Activated CD8-positive, alpha-beta T cell treated with anti-CD3 and anti-CD28 coated beads, Interleukin-2, amount 10 ng/mL, durations not matched to agents 7 days and 5 days (primary cell): Measurements from ENCODE around the gene DPYD. TPM values are rescaled to one million over a fixed set of nuclear protein-coding genes. Genes with fewer than 3 reads are reported as not detected.

Experiments used
- ATAC-seq: fragments of 150-1000 bp; cut with Tn5 transposase; one replicate; pipeline ENCODE4 v1.10.0; 2021; ENCODE audit warnings: moderate library complexity
- CTCF ChIA-PET: fragments of 350-600 bp; sonication (Branson Sonifier 250); formaldehyde crosslinking; loops from one replicate; lab custom pipeline; 2021; ENCODE audit warnings: antibody characterized with exemption; lab: Charles Lee
- POLR2A ChIA-PET: fragments of 350-600 bp; sonication (Branson Sonifier 250); formaldehyde crosslinking; loops from one replicate; lab custom pipeline; 2021; ENCODE audit warnings: antibody characterized with exemption; lab: Charles Lee
- DNase-seq: peaks from one replicate; pipeline ENCODE4 v3.0.0-alpha.2; 2020
- H3K27ac Mint-ChIP-seq: one replicate; pipeline ENCODE4 v1.8.0; 2021; ENCODE audit warnings: mild to moderate bottlenecking, mixed read lengths
- H3K27me3 Mint-ChIP-seq: one replicate; pipeline ENCODE4 v1.8.0; 2021; ENCODE audit warnings: low read depth, mixed read lengths
- H3K36me3 Mint-ChIP-seq: one replicate; pipeline ENCODE4 v1.8.0; 2021; ENCODE audit warnings: low read depth, mixed read lengths
- H3K4me1 Mint-ChIP-seq: one replicate; pipeline ENCODE4 v1.8.0; 2021; ENCODE audit warnings: low read depth, mixed read lengths
- H3K4me3 Mint-ChIP-seq: one replicate; pipeline ENCODE4 v1.8.0; 2021; ENCODE audit warnings: mild to moderate bottlenecking, mixed read lengths
- H3K9me3 Mint-ChIP-seq: one replicate; pipeline ENCODE4 v1.8.0; 2022; ENCODE audit warnings: mixed read lengths; ENCODE audit not compliant: insufficient read depth
- total RNA-seq, 2 experiments: library from RNA; stranded (reverse); gene quantifications; one replicate each; pipeline ENCODE4 v1.2.3, GENCODE V29; 2021

DPYD gene
- total RNA-seq, 2 experiments from 2014 or later: 41.1 to 43.3 TPM

- no peak overlapping the region for H3K27ac Mint-ChIP-seq
- H3K36me3 Mint-ChIP-seq: no peaks in the 10 kb centered on the region
- ChIA-PET POLR2A (no interaction called here), CTCF (no interaction called here)
- no peaks in the 10 kb centered on the region for H3K27me3 Mint-ChIP-seq
- no peaks in the 10 kb centered on the region for H3K4me1 Mint-ChIP-seq
- ATAC-seq (no peak), DNase-seq (no peak)
- no peak overlapping the region for H3K4me3 Mint-ChIP-seq
- H3K9me3 Mint-ChIP-seq: no peaks in the 10 kb centered on the region
Observed at GRCh38 chr1:97128426-97128825, 792.4 kb downstream of the DPYD start.

GRCh38 chr1:97123717-97124431, 797.0 kb downstream of the DPYD start:
- Mint-ChIP-seq H3K36me3 (no peaks in the 10 kb centered on the region), H3K27ac (no peak overlapping the region), H3K27me3 (no peaks in the 10 kb centered on the region), H3K4me3 (no peak overlapping the region), H3K4me1 (no peaks in the 10 kb centered on the region), H3K9me3 (no peaks in the 10 kb centered on the region)
- ATAC-seq (no peak), DNase-seq (no peak)
- CTCF ChIA-PET: no interaction called here
- POLR2A ChIA-PET: no interaction called here

- no peaks in the 10 kb centered on the region for H3K9me3 Mint-ChIP-seq
- no peak overlapping the region for H3K27ac Mint-ChIP-seq
- H3K36me3 Mint-ChIP-seq: no peaks in the 10 kb centered on the region
- no peaks in the 10 kb centered on the region for H3K27me3 Mint-ChIP-seq
- no peak overlapping the region for H3K4me3 Mint-ChIP-seq
- DNase-seq (no peak), ATAC-seq (no peak)
- H3K4me1 Mint-ChIP-seq: no peaks in the 10 kb centered on the region
- POLR2A ChIA-PET: no interaction called here
- CTCF ChIA-PET: no interaction called here
Observed at GRCh38 chr1:97120806-97121205, 800.0 kb downstream of the DPYD start.

DNA sequence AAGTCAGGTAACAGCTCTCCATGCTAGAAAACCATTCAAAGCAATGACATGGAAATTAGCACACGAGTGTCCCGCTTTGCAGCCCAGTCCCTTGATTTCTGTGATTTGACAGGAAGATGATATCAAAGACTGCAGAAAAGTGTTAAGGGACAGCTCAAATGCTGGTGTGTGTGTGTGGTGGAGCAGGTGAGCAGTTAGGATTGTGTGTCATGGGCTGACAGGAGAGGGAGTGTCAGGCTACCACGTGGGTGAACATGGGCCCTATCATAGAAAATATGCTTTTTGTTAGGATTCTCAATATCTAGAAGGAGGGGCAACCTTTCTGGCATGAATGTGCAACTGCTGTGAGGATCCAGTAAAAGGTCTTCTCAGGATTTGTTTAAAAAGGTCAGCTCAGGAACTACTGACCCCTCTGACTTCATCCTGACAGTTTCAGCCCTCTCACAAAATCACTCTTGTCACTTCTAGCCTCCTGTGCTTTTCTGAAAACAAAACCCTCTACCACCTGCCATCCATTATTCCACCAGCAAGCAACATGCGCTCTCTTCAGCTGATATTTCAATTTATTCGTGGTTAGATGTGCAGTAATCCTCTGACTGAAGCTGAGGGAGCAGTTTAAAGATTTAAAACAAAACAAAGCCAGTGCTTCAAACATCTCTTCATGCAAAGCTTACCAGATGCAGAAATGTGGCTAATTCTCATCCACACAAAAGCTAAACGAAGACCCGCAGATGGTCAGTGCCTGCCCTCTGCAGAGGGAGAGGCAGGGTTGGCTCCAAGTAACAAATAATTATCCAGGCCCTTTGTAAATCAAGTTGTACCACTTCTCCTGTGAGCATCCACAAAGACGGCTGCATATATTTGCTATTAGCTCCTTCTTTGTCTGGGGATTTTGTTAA, 801.3 kb downstream of the DPYD start:
- no peaks in the 10 kb centered on the region for H3K36me3 Mint-ChIP-seq
- POLR2A ChIA-PET: no interaction called here
- H3K4me1 Mint-ChIP-seq: no peaks in the 10 kb centered on the region
- no peaks in the 10 kb centered on the region for H3K9me3 Mint-ChIP-seq
- no peak for ATAC-seq
- no peak overlapping the region for H3K4me3 Mint-ChIP-seq
- DNase-seq: no peak
- CTCF ChIA-PET: no interaction called here
- H3K27ac Mint-ChIP-seq: no peak overlapping the region
- no peaks in the 10 kb centered on the region for H3K27me3 Mint-ChIP-seq

- Mint-ChIP-seq H3K4me3 (no peak overlapping the region), H3K27me3 (no peaks in the 10 kb centered on the region), H3K36me3 (no peaks in the 10 kb centered on the region), H3K27ac (no peak overlapping the region), H3K9me3 (no peaks in the 10 kb centered on the region), H3K4me1 (no peaks in the 10 kb centered on the region)
- ChIA-PET POLR2A (no interaction called here), CTCF (no interaction called here)
- ATAC-seq (no peak), DNase-seq (no peak)
Observed at GRCh38 chr1:97114842-97115241, 806.0 kb downstream of the DPYD start.

DNA sequence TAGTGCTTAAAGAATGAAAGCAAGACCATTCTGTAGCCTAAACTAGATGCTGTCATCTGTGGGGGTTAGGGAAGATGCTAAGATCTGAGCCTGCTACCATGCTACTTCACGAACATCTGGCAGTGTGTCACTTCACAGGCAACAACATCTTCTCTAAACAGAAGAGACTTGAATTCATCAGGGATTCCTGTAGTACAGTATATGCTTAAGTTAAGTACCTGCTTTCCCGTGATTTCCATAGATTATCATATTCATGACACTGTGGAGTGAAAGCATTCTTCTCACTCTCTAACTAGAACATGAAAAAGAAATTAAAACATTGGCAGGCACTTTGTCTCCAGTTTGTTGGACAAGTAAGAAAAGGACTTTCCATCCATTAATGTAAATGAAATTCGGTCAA, 808.4 kb downstream of the DPYD start:
- no peaks in the 10 kb centered on the region for H3K9me3 Mint-ChIP-seq
- no peak overlapping the region for H3K4me3 Mint-ChIP-seq
- H3K4me1 Mint-ChIP-seq: no peaks in the 10 kb centered on the region
- POLR2A ChIA-PET: no interaction called here
- DNase-seq: no peak
- H3K36me3 Mint-ChIP-seq: no peaks in the 10 kb centered on the region
- no peak overlapping the region for H3K27ac Mint-ChIP-seq
- no peaks in the 10 kb centered on the region for H3K27me3 Mint-ChIP-seq
- CTCF ChIA-PET: no interaction called here
- no peak for ATAC-seq

- no peak for DNase-seq
- no peak for ATAC-seq
- H3K9me3 Mint-ChIP-seq: no peaks in the 10 kb centered on the region
- no peak overlapping the region for H3K27ac Mint-ChIP-seq
- H3K4me1 Mint-ChIP-seq: no peaks in the 10 kb centered on the region
- no peaks in the 10 kb centered on the region for H3K27me3 Mint-ChIP-seq
- H3K36me3 Mint-ChIP-seq: no peaks in the 10 kb centered on the region
- CTCF ChIA-PET: no interaction called here
- H3K4me3 Mint-ChIP-seq: no peak overlapping the region
- POLR2A ChIA-PET: no interaction called here
Observed at GRCh38 chr1:97108179-97108578, 812.7 kb downstream of the DPYD start.

- H3K4me1 Mint-ChIP-seq: no peaks in the 10 kb centered on the region
- POLR2A ChIA-PET: no interaction called here
Observed at GRCh38 chr1:97105531-97105930, 815.3 kb downstream of the DPYD start.

GRCh38 chr1:97101509-97101908, 819.3 kb downstream of the DPYD start:
- no peaks in the 10 kb centered on the region for H3K4me1 Mint-ChIP-seq
- H3K9me3 Mint-ChIP-seq: no peaks in the 10 kb centered on the region
- H3K27me3 Mint-ChIP-seq: no peaks in the 10 kb centered on the region
- no peak for DNase-seq
- H3K36me3 Mint-ChIP-seq: peaks cover 7% of the 10 kb centered on the region
- ATAC-seq: no peak
- no peak overlapping the region for H3K4me3 Mint-ChIP-seq
- ChIA-PET POLR2A (no interaction called here), CTCF (no interaction called here)
- H3K27ac Mint-ChIP-seq: no peak overlapping the region

More at GRCh38 chr1:97105531-97105930, 815.3 kb downstream of the DPYD start:
- CTCF ChIA-PET: no interaction called here
- no peak for ATAC-seq
- H3K36me3 Mint-ChIP-seq: no peaks in the 10 kb centered on the region
- H3K27me3 Mint-ChIP-seq: no peaks in the 10 kb centered on the region
- DNase-seq: no peak
- no peak overlapping the region for H3K4me3 Mint-ChIP-seq
- H3K27ac Mint-ChIP-seq: no peak overlapping the region
- H3K9me3 Mint-ChIP-seq: no peaks in the 10 kb centered on the region

GRCh38 chr1:97097404-97097925, 823.4 kb downstream of the DPYD start:
- peaks cover 9% of the 10 kb centered on the region for H3K36me3 Mint-ChIP-seq
- DNase-seq (no peak), ATAC-seq (no peak)
- ChIA-PET CTCF (no interaction called here), POLR2A (no interaction called here)
- H3K27ac Mint-ChIP-seq: no peak overlapping the region
- no peaks in the 10 kb centered on the region for H3K27me3 Mint-ChIP-seq
- H3K9me3 Mint-ChIP-seq: no peaks in the 10 kb centered on the region
- no peaks in the 10 kb centered on the region for H3K4me1 Mint-ChIP-seq
- no peak overlapping the region for H3K4me3 Mint-ChIP-seq

DNA sequence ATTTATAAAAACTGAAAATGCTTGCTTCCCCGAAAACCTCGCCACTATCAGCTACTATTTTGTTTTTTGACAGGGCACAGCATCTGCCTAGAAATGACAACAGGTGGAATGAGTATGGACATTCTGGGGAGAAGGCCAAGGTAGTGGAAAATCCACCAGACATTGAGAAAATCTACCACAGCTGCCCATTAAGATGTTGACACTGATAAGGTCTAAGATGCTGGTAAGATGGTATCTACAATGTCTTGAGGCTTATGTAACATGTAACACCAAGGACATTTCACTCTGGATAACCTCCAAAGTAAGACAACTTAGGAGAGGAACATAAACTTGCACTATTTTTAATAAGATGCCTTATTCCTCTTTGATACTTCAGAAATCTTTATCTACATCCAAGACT, 825.1 kb downstream of the DPYD start:
- Mint-ChIP-seq H3K27me3 (no peaks in the 10 kb centered on the region), H3K9me3 (no peaks in the 10 kb centered on the region), H3K27ac (no peak overlapping the region), H3K36me3 (peaks cover 9% of the 10 kb centered on the region), H3K4me3 (no peak overlapping the region), H3K4me1 (no peaks in the 10 kb centered on the region)
- DNase-seq (no peak), ATAC-seq (no peak)
- ChIA-PET POLR2A (no interaction called here), CTCF (no interaction called here)

DNA sequence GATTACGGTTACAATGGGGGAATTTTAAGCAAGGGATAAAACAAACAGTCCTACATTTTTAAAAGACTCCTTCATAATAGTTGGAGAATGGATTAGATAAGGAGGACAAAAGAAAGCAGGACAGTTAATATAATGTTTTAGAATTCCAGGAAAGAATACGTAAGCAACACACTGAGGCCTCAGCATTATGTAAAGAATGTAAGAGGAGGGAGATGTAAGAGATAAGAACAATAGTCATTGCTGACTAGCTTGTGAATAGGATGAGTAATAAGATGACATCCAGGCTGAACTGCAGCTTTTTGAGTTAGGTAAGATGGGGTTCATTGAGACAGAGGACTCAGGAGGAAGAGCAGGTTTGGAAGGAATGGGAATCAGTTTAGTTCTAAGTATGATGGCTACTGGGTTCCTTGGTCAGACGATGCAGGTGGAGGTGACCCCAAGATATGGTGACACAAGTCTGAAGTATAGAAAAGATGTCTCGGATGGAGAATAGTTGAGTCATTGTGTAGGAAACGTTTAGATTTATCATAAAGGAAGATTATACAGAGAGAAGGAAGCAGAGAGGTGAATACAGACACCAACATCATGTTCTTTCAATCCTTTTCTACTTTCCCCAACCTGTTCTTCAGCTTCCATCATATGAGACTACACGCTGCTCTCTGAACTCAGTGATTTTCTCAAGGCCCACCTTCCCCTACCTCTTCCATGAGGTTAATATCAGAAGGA, 826.4 kb downstream of the DPYD start:
- H3K36me3 Mint-ChIP-seq: peaks cover 9% of the 10 kb centered on the region
- H3K4me3 Mint-ChIP-seq: no peak overlapping the region
- H3K4me1 Mint-ChIP-seq: no peaks in the 10 kb centered on the region
- POLR2A ChIA-PET: no interaction called here
- H3K27ac Mint-ChIP-seq: no peak overlapping the region
- DNase-seq (no peak), ATAC-seq (no peak)
- no peaks in the 10 kb centered on the region for H3K27me3 Mint-ChIP-seq
- H3K9me3 Mint-ChIP-seq: no peaks in the 10 kb centered on the region
- CTCF ChIA-PET: no interaction called here
